HG03442 (cell line): Measurements from ENCODE around the gene MAGEA12.
"Not testable (repeated sequence)": the region's sequence is repeated elsewhere in the genome, so short reads cannot be mapped to it uniquely, and the experiment has no call there.

Experiments used
- ATAC-seq: cut with Tn5 transposase; IDR thresholded peaks from one replicate; pipeline ENCODE4 v1.9.1; 2021; ENCODE audit warnings: mild to moderate bottlenecking, moderate library complexity; ENCODE audit not compliant: unreplicated experiment

MAGEA12 gene

DNA sequence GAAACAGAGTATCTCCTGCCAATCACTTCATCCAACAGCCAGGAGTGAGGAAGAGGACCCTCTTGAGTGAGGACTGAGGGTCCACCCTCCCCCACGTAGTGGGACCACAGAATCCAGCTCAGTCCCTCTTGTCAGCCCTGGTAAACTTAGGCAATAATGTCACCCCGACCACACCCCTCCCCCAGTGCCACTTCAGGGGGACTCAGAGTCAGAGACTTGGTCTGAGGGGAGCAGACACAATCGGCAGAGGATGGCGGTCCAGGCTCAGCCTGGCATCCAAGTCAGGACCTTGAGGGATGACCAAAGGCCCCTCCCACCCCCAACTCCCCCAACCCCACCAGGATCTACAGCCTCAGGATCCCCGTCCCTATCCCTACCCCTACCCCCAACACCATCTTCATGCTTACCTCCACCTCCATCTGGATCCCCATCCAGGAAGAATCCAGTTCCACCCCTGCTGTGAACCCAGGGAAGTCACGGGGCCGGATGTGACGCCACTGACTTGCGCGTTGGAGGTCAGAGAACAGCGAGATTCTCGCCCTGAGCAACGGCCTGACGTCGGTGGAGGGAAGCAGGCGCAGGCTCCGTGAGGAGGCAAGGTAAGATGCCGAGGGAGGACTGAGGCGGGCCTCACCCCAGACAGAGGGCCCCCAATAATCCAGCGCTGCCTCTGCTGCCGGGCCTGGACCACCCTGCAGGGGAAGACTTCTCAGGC, at the start of gene MAGEA12, which contains the start of gene CSAG1:
Gene MAGEA12 (plus strand): TSS at position 497 of the 715 bp plus-strand sequence. CDS start 2,405 bp downstream, outside the sequence.
Gene CSAG1 (minus strand): TSS at position 461 of the 715 bp plus-strand sequence. CDS start 1,261 bp downstream, outside the sequence.
- no peak for ATAC-seq

- ATAC-seq: not testable (repeated sequence)
Measured at GRCh38 chrX:152697952-152698931, 35.3 kb upstream of the MAGEA12 start, which contains the start of gene MAGEA3. TSS of gene MAGEA3 (plus strand) at chrX:152698794. CDS start at chrX:152700833, 2,039 bp downstream.

DNA sequence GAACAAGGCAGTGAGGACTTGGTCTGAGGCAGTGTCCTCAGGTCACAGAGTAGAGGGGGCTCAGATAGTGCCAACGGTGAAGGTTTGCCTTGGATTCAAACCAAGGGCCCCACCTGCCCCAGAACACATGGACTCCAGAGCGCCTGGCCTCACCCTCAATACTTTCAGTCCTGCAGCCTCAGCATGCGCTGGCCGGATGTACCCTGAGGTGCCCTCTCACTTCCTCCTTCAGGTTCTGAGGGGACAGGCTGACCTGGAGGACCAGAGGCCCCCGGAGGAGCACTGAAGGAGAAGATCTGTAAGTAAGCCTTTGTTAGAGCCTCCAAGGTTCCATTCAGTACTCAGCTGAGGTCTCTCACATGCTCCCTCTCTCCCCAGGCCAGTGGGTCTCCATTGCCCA, 33.2 kb upstream of the MAGEA12 start:
- ATAC-seq: not testable (repeated sequence)

- not testable (repeated sequence) for ATAC-seq
Measured at GRCh38 chrX:152706500-152706899, 27.1 kb upstream of the MAGEA12 start.

DNA sequence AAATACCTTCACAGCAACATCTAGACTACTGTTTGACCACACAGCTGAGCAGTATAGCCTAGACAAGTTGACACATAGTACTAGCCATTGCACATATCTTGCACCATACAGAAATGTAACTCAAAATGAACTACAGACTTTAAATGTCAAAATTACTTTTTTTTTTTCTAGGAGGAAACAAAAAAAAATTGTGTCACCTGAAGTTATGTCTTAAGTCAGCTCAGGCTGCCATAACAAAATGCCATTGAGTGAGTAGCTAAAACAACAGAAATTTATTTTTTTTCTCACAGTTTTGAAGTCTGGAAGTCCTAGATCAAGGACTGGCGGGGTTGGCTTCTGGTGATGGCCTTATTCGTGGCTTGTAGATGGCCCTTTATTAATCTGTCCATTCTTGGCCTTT, 24.4 kb upstream of the MAGEA12 start, which contains the start of gene CSAG2:
Gene CSAG2 (minus strand): TSS at position 101 of the 400 bp plus-strand sequence. CDS start 161 bp downstream, outside the sequence.
- not testable (repeated sequence) for ATAC-seq

DNA sequence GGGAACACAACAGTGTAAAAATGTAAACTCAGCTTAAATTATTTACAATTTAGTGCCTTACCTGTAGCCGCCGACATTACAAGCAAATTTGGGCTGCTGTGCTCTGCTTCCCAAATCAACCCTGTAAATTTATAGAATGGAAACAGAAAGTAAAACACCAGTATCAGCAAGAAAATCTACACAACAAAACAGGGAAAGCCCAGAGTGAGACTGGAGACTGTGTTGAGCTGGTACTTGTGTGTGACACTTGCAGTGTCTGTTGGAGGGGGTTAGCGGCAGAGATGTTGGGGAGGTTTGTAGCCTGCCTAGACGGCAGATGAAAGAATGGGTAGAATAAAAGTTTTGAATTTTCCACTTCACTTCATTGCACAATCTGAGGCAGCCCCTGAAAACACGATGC, 20.4 kb upstream of the MAGEA12 start:
- ATAC-seq: not testable (repeated sequence)

DNA sequence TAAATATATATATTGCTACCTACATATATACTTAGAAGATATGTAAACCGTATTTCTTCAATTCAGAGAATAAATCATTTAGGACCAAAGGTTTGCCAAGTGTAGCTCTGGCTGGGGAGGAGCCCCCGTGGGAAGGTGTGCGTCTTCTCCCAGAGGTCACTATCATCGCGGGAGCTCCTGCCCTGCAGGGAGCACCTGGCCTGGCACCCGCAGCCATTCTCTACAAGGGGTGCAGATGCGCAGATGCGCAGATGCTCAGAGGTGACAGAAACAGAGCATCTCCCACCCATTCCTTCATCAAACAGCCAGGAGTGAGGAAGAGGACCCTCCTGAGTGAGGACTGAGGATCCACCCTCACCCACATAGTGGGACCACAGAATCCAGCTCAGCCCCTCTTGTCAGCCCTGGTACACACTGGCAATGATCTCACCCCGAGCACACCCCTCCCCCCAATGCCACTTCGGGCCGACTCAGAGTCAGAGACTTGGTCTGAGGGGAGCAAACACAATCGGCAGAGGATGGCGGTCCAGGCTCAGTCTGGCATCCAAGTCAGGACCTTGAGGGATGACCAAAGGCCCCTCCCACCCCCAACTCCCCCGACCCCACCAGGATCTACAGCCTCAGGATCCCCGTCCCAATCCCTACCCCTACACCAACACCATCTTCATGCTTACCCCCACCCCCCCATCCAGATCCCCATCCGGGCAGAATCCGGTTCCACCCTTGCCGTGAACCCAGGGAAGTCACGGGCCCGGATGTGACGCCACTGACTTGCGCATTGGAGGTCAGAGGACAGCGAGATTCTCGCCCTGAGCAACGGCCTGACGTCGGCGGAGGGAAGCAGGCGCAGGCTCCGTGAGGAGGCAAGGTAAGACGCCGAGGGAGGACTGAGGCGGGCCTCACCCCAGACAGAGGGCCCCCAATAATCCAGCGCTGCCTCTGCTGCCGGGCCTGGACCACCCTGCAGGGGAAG, 19.5 kb upstream of the MAGEA12 start, which contains the start of gene MAGEA2B:
Gene MAGEA2B (plus strand): TSS at position 814 of the 973 bp plus-strand sequence. CDS start 2,479 bp downstream, outside the sequence.
- ATAC-seq: not testable (repeated sequence)

GRCh38 chrX:152725409-152725808, 8.1 kb upstream of the MAGEA12 start:
- ATAC-seq: no peak

GRCh38 chrX:152734143-152734858, 744 bp downstream of the MAGEA12 start:
- not testable (repeated sequence) for ATAC-seq

DNA sequence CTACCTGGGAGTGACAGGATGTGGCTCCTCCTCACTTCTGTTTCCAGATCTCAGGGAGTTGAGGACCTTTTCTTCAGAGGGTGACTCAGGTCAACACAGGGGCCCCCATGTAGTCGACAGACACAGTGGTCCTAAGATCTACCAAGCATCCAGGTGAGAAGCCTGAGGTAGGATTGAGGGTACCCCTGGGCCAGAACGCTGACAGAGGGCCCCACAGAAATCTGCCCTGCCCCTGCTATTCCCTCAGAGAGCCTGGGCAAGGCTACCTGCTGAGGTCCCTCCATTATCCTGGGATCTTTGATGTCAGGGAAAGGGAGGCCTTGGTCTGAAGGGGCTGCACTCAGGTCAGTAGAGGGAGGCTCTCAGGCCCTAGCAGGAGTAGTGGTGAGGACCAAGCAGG, 1.5 kb downstream of the MAGEA12 start:
- no peak for ATAC-seq

GRCh38 chrX:152735860-152736511, 2.4 kb downstream of the MAGEA12 start:
- ATAC-seq: no peak

GRCh38 chrX:152736528-152736927, 3.0 kb downstream of the MAGEA12 start:
- not testable (repeated sequence) for ATAC-seq

DNA sequence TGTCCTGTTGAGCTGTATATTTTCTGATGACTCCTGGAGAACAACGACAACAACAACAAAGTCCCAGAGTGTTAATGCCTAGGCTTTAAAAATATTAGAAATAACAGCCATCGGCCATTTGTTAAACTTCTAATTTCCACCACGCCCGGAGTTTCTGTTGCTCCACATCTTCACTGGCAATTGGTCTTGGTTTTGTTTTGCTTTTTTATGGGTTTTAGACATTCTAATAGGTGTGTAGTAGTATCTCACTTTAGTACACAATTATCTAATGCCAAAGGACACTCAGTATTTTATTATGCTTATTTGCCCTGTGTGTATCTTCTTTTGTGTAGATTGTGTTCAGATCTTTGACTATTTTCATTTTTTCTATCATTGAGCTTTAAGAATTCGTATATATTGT, 5.0 kb downstream of the MAGEA12 start:
- ATAC-seq: no peak

DNA sequence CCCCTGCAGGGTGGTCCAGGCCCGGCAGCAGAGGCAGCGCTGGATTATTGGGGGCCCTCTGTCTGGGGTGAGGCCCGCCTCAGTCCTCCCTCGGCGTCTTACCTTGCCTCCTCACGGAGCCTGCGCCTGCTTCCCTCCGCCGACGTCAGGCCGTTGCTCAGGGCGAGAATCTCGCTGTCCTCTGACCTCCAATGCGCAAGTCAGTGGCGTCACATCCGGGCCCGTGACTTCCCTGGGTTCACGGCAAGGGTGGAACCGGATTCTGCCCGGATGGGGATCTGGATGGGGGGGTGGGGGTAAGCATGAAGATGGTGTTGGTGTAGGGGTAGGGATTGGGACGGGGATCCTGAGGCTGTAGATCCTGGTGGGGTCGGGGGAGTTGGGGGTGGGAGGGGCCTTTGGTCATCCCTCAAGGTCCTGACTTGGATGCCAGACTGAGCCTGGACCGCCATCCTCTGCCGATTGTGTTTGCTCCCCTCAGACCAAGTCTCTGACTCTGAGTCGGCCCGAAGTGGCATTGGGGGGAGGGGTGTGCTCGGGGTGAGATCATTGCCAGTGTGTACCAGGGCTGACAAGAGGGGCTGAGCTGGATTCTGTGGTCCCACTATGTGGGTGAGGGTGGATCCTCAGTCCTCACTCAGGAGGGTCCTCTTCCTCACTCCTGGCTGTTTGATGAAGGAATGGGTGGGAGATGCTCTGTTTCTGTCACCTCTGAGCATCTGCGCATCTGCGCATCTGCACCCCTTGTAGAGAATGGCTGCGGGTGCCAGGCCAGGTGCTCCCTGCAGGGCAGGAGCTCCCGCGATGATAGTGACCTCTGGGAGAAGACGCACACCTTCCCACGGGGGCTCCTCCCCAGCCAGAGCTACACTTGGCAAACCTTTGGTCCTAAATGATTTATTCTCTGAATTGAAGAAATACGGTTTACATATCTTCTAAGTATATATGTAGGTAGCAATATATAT, 20.4 kb downstream of the MAGEA12 start, which contains the start of gene MAGEA2:
Gene MAGEA2 (minus strand): TSS at position 157 of the 965 bp plus-strand sequence. CDS start 2,479 bp downstream, outside the sequence.
- ATAC-seq: not testable (repeated sequence)

DNA sequence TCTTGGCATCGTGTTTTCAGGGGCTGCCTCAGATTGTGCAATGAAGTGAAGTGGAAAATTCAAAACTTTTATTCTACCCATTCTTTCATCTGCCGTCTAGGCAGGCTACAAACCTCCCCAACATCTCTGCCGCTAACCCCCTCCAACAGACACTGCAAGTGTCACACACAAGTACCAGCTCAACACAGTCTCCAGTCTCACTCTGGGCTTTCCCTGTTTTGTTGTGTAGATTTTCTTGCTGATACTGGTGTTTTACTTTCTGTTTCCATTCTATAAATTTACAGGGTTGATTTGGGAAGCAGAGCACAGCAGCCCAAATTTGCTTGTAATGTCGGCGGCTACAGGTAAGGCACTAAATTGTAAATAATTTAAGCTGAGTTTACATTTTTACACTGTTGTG, 21.3 kb downstream of the MAGEA12 start:
- not testable (repeated sequence) for ATAC-seq

DNA sequence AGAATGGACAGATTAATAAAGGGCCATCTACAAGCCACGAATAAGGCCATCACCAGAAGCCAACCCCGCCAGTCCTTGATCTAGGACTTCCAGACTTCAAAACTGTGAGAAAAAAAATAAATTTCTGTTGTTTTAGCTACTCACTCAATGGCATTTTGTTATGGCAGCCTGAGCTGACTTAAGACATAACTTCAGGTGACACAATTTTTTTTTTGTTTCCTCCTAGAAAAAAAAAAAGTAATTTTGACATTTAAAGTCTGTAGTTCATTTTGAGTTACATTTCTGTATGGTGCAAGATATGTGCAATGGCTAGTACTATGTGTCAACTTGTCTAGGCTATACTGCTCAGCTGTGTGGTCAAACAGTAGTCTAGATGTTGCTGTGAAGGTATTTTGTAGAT, 25.4 kb downstream of the MAGEA12 start, which contains the start of gene CSAG3:
Gene CSAG3 (plus strand): TSS at position 301 of the 400 bp plus-strand sequence.
- not testable (repeated sequence) for ATAC-seq

- ATAC-seq: not testable (repeated sequence)
Measured at GRCh38 chrX:152759544-152759943, 26.0 kb downstream of the MAGEA12 start.
